IMR-90 (cell line): ENCODE data around the gene SLC18B1. TPM values are rescaled to one million over a fixed set of nuclear protein-coding genes. Genes with fewer than 3 reads are reported as not detected.
A peak's percentile ranks its signal among the peaks of the same experiment; 100 is the strongest.

Experiments
- ATAC-seq: fragments of 200-7000 bp; cut with Tn5 transposase; 2 replicates; pipeline ENCODE4 v1.9.1; 2020; ENCODE audit warnings: low read depth, mild to moderate bottlenecking, moderate library complexity
- BruUV-seq: library from RNA; stranded (reverse); fragments of 400-500 nt; replicated peaks from 2 replicates; lab custom pipeline; 2021; lab: Mats Ljungman, UMichigan
- CTCF ChIA-PET: fragments of 300-600 bp; formaldehyde crosslinking; extraction: SDS; loops from one replicate; lab custom pipeline; 2021; ENCODE audit warnings: antibody characterized with exemption; lab: Yijun Ruan, JAX
- POLR2A ChIA-PET: fragments of 300-600 bp; sonication (Branson Sonifier 250); formaldehyde crosslinking; loops from one replicate; lab custom pipeline; 2022; ENCODE audit warnings: antibody characterized with exemption; ENCODE audit not compliant: unreplicated experiment; lab: Charles Lee
- DNase-seq: peaks from one replicate; pipeline ENCODE4 v3.0.0; 2013
- H2AFZ ChIP-seq: replicated peaks from 2 replicates; pipeline ENCODE3; 2013; ENCODE audit warnings: low read length, mild to moderate bottlenecking; ENCODE audit not compliant: poor library complexity
- H2AK5ac ChIP-seq: 2 replicates; pipeline ENCODE4 v1.6.1; 2013; ENCODE audit warnings: low read depth, low read length, inconsistent platforms
- H2AK9ac ChIP-seq: replicated peaks from 2 replicates; pipeline ENCODE3; 2013; ENCODE audit warnings: mild to moderate bottlenecking, low read depth, low read length, moderate library complexity; ENCODE audit not compliant: poor library complexity
- H2BK120ac ChIP-seq: 2 replicates; pipeline ENCODE4 v1.6.1; 2013; ENCODE audit warnings: low read depth, low read length, inconsistent platforms
- H2BK15ac ChIP-seq: 3 replicates; pipeline ENCODE4 v1.6.1; 2013; ENCODE audit warnings: low read depth, low read length, inconsistent platforms
- H2BK20ac ChIP-seq: 2 replicates; pipeline ENCODE4 v1.6.1; 2013; ENCODE audit warnings: low read depth, mild to moderate bottlenecking, inconsistent platforms, low read length, moderate library complexity
- H2BK5ac ChIP-seq: 2 replicates; pipeline ENCODE4 v1.6.1; 2013; ENCODE audit warnings: mild to moderate bottlenecking, low read depth, low read length, inconsistent platforms; ENCODE audit not compliant: poor library complexity, severe bottlenecking
- H3K14ac ChIP-seq: replicated peaks from 2 replicates; pipeline ENCODE4 v1.6.1; 2013; ENCODE audit warnings: low read depth, low read length, inconsistent platforms
- H3K18ac ChIP-seq: 2 replicates; pipeline ENCODE4 v1.6.1; 2013; ENCODE audit warnings: low read depth, low read length, control low read depth
- H3K23ac ChIP-seq: 2 replicates; pipeline ENCODE4 v1.6.1; 2013; ENCODE audit warnings: low read depth, low read length, inconsistent platforms
- H3K27ac ChIP-seq: 2 replicates; pipeline ENCODE4 v1.5.1; 2013; ENCODE audit warnings: mild to moderate bottlenecking, control low read depth, low read length; ENCODE audit not compliant: insufficient read depth
- H3K27me3 ChIP-seq: 2 replicates; pipeline ENCODE4 v1.6.1; 2013; ENCODE audit warnings: low read length; ENCODE audit not compliant: control insufficient read depth, insufficient read depth
- H3K36me3 ChIP-seq: 2 replicates; pipeline ENCODE4 v1.6.1; 2013; ENCODE audit warnings: low read length, mixed read lengths; ENCODE audit not compliant: control insufficient read depth, insufficient read depth
- H3K4ac ChIP-seq: 2 replicates; pipeline ENCODE4 v1.6.1; 2013; ENCODE audit warnings: low read depth, low read length, inconsistent platforms
- H3K4me1 ChIP-seq: 2 replicates; pipeline ENCODE4 v1.6.1; 2013; ENCODE audit warnings: low read length, mixed read lengths; ENCODE audit not compliant: control insufficient read depth, insufficient read depth
- H3K4me2 ChIP-seq: 2 replicates; pipeline ENCODE4 v1.6.1; 2013; ENCODE audit warnings: low read depth, mild to moderate bottlenecking, control low read depth, low read length, moderate library complexity
- H3K4me3 ChIP-seq: 2 replicates; pipeline ENCODE4 v1.5.1; 2013; ENCODE audit warnings: low read depth, mild to moderate bottlenecking, control low read depth, low read length, moderate library complexity; ENCODE audit not compliant: insufficient read depth
- H3K56ac ChIP-seq: 2 replicates; pipeline ENCODE4 v1.6.1; 2013; ENCODE audit warnings: low read length, inconsistent platforms; ENCODE audit not compliant: insufficient read depth; ENCODE audit errors: extremely low read depth
- H3K79me1 ChIP-seq, 2 experiments: 2 replicates each; pipeline ENCODE4 v1.6.1; 2013; ENCODE audit warnings: low read length in 2 of 2, inconsistent platforms in 1 of 2, low read depth in 1 of 2
- H3K9ac ChIP-seq: 2 replicates; pipeline ENCODE4 v1.6.1; 2013; ENCODE audit warnings: low read depth, low read length, control low read depth
- H3K9me1 ChIP-seq: 2 replicates; pipeline ENCODE4 v1.6.1; 2013; ENCODE audit warnings: low read length, inconsistent platforms; ENCODE audit not compliant: insufficient read depth
- H3K9me3 ChIP-seq: 2 replicates; pipeline ENCODE4 v1.6.1; 2013; ENCODE audit warnings: low read length; ENCODE audit not compliant: control insufficient read depth, insufficient read depth
- H4K20me1 ChIP-seq: 2 replicates; pipeline ENCODE4 v1.6.1; 2013; ENCODE audit warnings: low read length, inconsistent platforms; ENCODE audit not compliant: insufficient read depth
- H4K5ac ChIP-seq: 2 replicates; pipeline ENCODE4 v1.6.1; 2013; ENCODE audit warnings: mild to moderate bottlenecking, low read depth, low read length, control low read depth
- H4K8ac ChIP-seq, 2 experiments: 2 replicates each; pipeline ENCODE4 v1.6.1; 2013; ENCODE audit warnings: low read depth in 2 of 2, low read length in 2 of 2, control low read depth in 1 of 2, inconsistent platforms in 1 of 2
- H4K91ac ChIP-seq: 2 replicates; pipeline ENCODE4 v1.6.1; 2013; ENCODE audit warnings: low read depth, low read length, inconsistent platforms; ENCODE audit not compliant: insufficient read depth
- BHLHE40 ChIP-seq: fragments of 150-350 bp; IDR thresholded peaks from 2 replicates; pipeline ENCODE4 v1.6.1; 2016; ENCODE audit warnings: mild to moderate bottlenecking, low read depth, low read length
- CEBPB ChIP-seq: IDR thresholded peaks from 2 replicates; pipeline ENCODE4 v1.6.1; 2012; ENCODE audit warnings: low read depth, low read length, improper control_type of control experiment
- CHD1 ChIP-seq: IDR thresholded peaks from 2 replicates; pipeline ENCODE4 v1.6.1; 2012; ENCODE audit warnings: low read depth, low read length, improper control_type of control experiment
- ELK1 ChIP-seq: fragments of 150-350 bp; IDR thresholded peaks from 2 replicates; pipeline ENCODE4 v1.6.1; 2016; ENCODE audit warnings: low read depth, mild to moderate bottlenecking, low read length, moderate library complexity, borderline replicate concordance
- FOS ChIP-seq: fragments of 150-350 bp; IDR thresholded peaks from 2 replicates; pipeline ENCODE4 v1.6.1; 2016; ENCODE audit warnings: low read depth, low read length
- MAFK ChIP-seq: IDR thresholded peaks from 2 replicates; pipeline ENCODE4 v1.6.1; 2012; ENCODE audit warnings: low read depth, low read length, improper control_type of control experiment
- MAZ ChIP-seq: IDR thresholded peaks from 2 replicates; pipeline ENCODE4 v1.6.1; 2012; ENCODE audit warnings: low read depth, mild to moderate bottlenecking, low read length, improper control_type of control experiment, moderate library complexity, borderline replicate concordance
- MXI1 ChIP-seq: IDR thresholded peaks from 2 replicates; pipeline ENCODE4 v1.6.1; 2012; ENCODE audit warnings: low read depth, mild to moderate bottlenecking, low read length, moderate library complexity, borderline replicate concordance
- NFE2L2 ChIP-seq: fragments of 150-350 bp; IDR thresholded peaks from 2 replicates; pipeline ENCODE4 v1.6.1; 2016; ENCODE audit warnings: low read depth, mild to moderate bottlenecking, low read length
- POLR2A ChIP-seq: IDR thresholded peaks from 2 replicates; pipeline ENCODE4 v1.6.1; 2012; ENCODE audit warnings: mild to moderate bottlenecking, low read depth, low read length
- RAD21 ChIP-seq: IDR thresholded peaks from 2 replicates; pipeline ENCODE4 v1.6.1; 2012; ENCODE audit warnings: low read length, improper control_type of control experiment
- RCOR1 ChIP-seq: IDR thresholded peaks from 2 replicates; pipeline ENCODE4 v1.6.1; 2012; ENCODE audit warnings: mild to moderate bottlenecking, low read length, improper control_type of control experiment; ENCODE audit not compliant: insufficient replicate concordance
- RFX5 ChIP-seq: IDR thresholded peaks from 2 replicates; pipeline ENCODE4 v1.8.0; 2012; ENCODE audit warnings: low read depth, mild to moderate bottlenecking, low read length, moderate library complexity
- SMC3 ChIP-seq: fragments of 150-350 bp; IDR thresholded peaks from 2 replicates; pipeline ENCODE4 v1.6.1; 2016; ENCODE audit warnings: low read depth, mild to moderate bottlenecking, antibody characterized with exemption, low read length, moderate library complexity
- WGBS, 2 experiments: methylation state at CpG; one replicate each; pipeline versions ENCODE4 v1.1.5 to v1.1.7; 2013; ENCODE audit warnings: missing lambda C conversion rate in 2 of 2; ENCODE audit not compliant: insufficient read length in 1 of 2; ENCODE audit errors: extremely low coverage in 2 of 2; 5-methylcytosine and 5-hydroxymethylcytosine counted together
- dilution Hi-C: fragments of 300-500 bp; cut with HindIII; formaldehyde crosslinking; loops from one replicate; pipeline ENCODE4 v1.14.3; 2018; ENCODE audit warnings: low sequenced_read_pairs; ENCODE audit not compliant: unreplicated experiment
- in situ Hi-C: fragments of 300-500 bp; cut with MboI; formaldehyde crosslinking; loops from 3 replicates; pipeline ENCODE4 v1.14.3; 2019; ENCODE audit warnings: low sequenced_read_pairs, inconsistent platforms, mixed read lengths
- intact Hi-C: fragments of 100-400 bp; cut with micrococcal nuclease; formaldehyde crosslinking; loops from 2 replicates; pipeline ENCODE4 v1.10.0; 2022
- polyA plus RNA-seq, 3 experiments: library from polyadenylated mRNA; depleted of rRNA; stranded (reverse); fragments of >200 nt; gene quantifications; 2 replicates each; pipeline ENCODE4 v1.2.3, GENCODE V29; 2012; ENCODE audit warnings: low replicate concordance in 1 of 3
- total RNA-seq: library from RNA; depleted of rRNA; stranded (reverse); fragments of >200 nt; gene quantifications from 2 replicates; pipeline ENCODE4 v1.2.3, GENCODE V29; 2012
- TF ChIP-seq, protein P1 (sequence below): fragments of 150-350 bp; IDR thresholded peaks from 2 replicates; pipeline ENCODE4 v1.6.1; 2017; ENCODE audit warnings: mild to moderate bottlenecking, antibody characterized with exemption, low read length, low read depth
- TF ChIP-seq, protein P2 (sequence below): conservative IDR thresholded peaks from 2 replicates; pipeline ENCODE4 v1.5.1; 2012; ENCODE audit warnings: mild to moderate bottlenecking, low read depth, low read length, improper control_type of control experiment

Gene SLC18B1
- total and polyA plus RNA-seq, 2 of the 4 experiments (the other 2 are of a cell fraction) = 2.4 to 2.5 TPM

- H3K9me1 ChIP-seq = peaks cover 3% of the 10 kb centered on the region; the same call in 1 of the 2 replicates
- H3K23ac ChIP-seq = peak overlapping the region; percentile 82
- peak overlapping the region; percentile 92 for H3K4me2 ChIP-seq
- H3K9ac ChIP-seq = peak overlapping the region; percentile 98
- in situ Hi-C loops (no loop called here), dilution Hi-C loops (no loop called here), intact Hi-C loops (no loop called here)
- TF ChIP-seq SMC3 (no peak), MAFK (no peak), FOS (no peak), CEBPB (no peak), MAZ (no peak), RFX5 (no peak), POLR2A (no peak), BHLHE40 (no peak), CHD1 (no peak), NFE2L2 (no peak), ELK1 (no peak), MXI1 (no peak), RCOR1 (no peak), RAD21 (no peak)
- TF ChIP-seq, protein P1, sequence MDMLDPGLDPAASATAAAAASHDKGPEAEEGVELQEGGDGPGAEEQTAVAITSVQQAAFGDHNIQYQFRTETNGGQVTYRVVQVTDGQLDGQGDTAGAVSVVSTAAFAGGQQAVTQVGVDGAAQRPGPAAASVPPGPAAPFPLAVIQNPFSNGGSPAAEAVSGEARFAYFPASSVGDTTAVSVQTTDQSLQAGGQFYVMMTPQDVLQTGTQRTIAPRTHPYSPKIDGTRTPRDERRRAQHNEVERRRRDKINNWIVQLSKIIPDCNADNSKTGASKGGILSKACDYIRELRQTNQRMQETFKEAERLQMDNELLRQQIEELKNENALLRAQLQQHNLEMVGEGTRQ = no peak
- TF ChIP-seq, protein P2, sequence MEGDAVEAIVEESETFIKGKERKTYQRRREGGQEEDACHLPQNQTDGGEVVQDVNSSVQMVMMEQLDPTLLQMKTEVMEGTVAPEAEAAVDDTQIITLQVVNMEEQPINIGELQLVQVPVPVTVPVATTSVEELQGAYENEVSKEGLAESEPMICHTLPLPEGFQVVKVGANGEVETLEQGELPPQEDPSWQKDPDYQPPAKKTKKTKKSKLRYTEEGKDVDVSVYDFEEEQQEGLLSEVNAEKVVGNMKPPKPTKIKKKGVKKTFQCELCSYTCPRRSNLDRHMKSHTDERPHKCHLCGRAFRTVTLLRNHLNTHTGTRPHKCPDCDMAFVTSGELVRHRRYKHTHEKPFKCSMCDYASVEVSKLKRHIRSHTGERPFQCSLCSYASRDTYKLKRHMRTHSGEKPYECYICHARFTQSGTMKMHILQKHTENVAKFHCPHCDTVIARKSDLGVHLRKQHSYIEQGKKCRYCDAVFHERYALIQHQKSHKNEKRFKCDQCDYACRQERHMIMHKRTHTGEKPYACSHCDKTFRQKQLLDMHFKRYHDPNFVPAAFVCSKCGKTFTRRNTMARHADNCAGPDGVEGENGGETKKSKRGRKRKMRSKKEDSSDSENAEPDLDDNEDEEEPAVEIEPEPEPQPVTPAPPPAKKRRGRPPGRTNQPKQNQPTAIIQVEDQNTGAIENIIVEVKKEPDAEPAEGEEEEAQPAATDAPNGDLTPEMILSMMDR = no peak
- H2BK5ac ChIP-seq = peak overlapping the region; percentile 62
- ChIA-PET POLR2A (interaction anchor here (0.5 to 2.3 kb wide), 4 partner anchors 12 to 1245 kb away, joined by 3 to 14 read pairs (median 5); partner anchors contain the start of gene SLC18B1), CTCF (interaction anchor here (0.7 to 1.3 kb wide), 2 partner anchors 10 to 976 kb away, joined by 4 read pairs; no protein-coding TSS in a partner anchor)
- peaks cover 34% of the 10 kb centered on the region for H4K20me1 ChIP-seq
- H3K79me1 ChIP-seq = peaks cover 16 to 28% of the 10 kb centered on the region in 2 experiments
- no TSS peak for BruUV-seq
- H3K14ac ChIP-seq = peak overlapping the region; percentile 94
- H2AFZ ChIP-seq = peak overlapping the region; percentile 81
- peak overlapping the region; percentile 95; the same call in 1 of the 2 replicates for H3K27ac ChIP-seq
- peak overlapping the region; percentile 75 for H2BK120ac ChIP-seq
- peak overlapping the region; percentile 73 for H3K4me3 ChIP-seq
- no peak overlapping the region for H2AK5ac ChIP-seq
- H3K36me3 ChIP-seq = peaks cover 18% of the 10 kb centered on the region
- peak overlapping the region; percentile 82 for H3K18ac ChIP-seq
- H3K9me3 ChIP-seq = no peaks in the 10 kb centered on the region
- DNase-seq = peak; percentile 59
- peak overlapping the region; percentile 41 for H2BK20ac ChIP-seq
- peak overlapping the region; percentile 94; the same call in 1 of the 2 replicates for H3K4ac ChIP-seq
- H4K91ac ChIP-seq = peak overlapping the region; percentile 88
- peaks cover under 1% of the 10 kb centered on the region for H3K27me3 ChIP-seq
- peak overlapping the region; percentile 79; the same call in 2 of the 3 replicates for H2BK15ac ChIP-seq
- H3K4me1 ChIP-seq = peaks cover 2% of the 10 kb centered on the region
- peak overlapping the region; percentile 80 to 97 for H4K8ac ChIP-seq
- 0% methylated on average over 2 of the region's 5 CpGs; no CpG with 5 or more reads in 1 of the 2 experiments for WGBS, 2 experiments
- peak overlapping the region; percentile 82 for H3K56ac ChIP-seq
- 0 out of 2 replicates have a peak, but pooled peaks have one; percentile 0 for ATAC-seq
- H2AK9ac ChIP-seq = no peak overlapping the region
- H4K5ac ChIP-seq = peak overlapping the region; percentile 92
Observed at GRCh38 chr6:132812756-132813172, 14.3 kb upstream of the SLC18B1 start.
